ENCODE results near the gene DDAH1.
"Not testable (repeated sequence)": the region's sequence is repeated elsewhere in the genome, so short reads cannot be mapped to it uniquely, and the experiment has no call there.

The DDAH1 gene

DNA sequence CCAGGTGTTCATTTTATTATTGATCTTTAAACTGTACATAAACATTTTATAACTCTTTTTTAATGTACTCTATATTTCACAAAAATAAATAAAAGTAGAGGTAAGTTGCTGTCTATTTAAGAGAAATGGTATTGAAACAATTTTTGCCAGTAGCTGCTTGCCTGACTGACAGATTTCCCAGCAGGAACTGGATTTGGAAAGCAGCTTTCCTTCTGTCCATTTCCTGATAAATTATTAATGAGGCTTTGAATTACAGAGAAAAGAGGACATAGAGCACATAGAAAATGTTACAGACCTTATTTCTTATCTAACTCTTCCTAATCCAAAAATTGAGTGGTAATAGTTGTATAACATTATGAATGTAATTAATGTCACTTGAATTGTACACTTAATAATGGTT lies 108.8 kb downstream of the DDAH1 start:
- no peak for DNase-seq

DNA sequence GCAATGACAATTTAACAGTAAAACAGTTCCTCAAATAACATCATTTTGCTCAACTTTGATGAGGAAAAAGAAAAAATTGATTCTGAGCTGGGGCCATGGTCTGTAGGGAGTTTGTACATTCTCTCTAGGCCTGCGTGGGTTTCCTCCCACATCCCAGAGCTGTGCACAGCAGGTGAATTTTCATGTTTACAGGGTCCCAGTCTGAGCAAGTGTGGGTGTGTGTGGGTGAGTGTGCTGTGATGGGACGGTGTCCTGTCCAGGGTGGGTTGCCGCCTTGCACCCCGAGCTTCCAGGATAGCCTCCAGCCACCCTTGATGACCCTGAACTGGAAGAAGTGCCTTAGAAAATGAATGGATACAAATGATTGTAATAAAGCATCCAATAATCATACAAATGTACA lies 112.9 kb downstream of the DDAH1 start:
- no peak for DNase-seq

DNA sequence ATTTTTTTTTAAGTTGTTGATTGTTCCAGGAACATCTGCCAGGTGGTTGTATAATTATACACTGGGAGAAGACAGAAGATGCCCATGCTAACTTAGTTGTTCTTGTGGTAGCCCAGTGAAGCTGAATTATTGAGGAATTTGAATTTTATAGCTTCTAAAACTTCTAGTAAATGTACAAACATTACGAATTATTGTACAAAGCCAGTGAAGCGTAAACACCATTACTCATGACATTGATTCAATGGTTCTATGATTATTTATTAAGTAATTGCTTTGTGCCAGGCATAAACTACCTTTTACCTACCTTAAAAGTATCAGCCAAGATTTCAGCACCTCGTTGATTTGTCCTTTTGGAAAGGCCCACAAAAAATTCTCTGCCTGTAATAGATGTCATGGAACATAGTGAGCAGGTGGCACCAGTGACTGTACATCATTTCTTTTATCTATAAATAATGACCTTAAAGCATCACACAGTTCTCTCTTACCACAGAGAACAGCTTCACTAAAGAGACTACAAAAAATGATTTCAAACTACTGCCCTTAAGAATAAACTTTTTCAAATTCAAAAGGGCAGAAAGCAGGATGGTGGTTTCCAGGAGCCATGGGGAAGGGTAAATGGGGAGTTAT lies 113.6 kb downstream of the DDAH1 start:
- no peak for DNase-seq

DNA sequence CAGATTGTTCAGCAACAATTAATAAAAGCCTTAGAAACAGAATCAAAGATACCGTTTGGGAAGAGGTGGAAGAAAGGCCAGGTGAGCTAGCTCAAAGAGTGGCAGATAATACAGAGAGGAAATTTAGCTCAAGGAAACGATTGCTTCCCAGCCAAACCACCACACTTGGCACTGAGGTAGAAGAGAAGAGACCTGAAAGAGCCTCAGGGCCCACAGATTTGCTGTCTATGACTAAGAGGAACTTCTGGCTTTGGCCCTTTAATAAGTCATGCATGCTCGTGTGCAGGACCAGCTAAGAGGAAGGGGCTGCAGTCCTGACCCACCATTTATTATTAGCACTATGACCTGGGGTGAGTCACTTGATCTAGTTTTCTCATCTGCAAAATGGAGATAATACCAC lies 115.7 kb downstream of the DDAH1 start:
- no peak for DNase-seq

DNA sequence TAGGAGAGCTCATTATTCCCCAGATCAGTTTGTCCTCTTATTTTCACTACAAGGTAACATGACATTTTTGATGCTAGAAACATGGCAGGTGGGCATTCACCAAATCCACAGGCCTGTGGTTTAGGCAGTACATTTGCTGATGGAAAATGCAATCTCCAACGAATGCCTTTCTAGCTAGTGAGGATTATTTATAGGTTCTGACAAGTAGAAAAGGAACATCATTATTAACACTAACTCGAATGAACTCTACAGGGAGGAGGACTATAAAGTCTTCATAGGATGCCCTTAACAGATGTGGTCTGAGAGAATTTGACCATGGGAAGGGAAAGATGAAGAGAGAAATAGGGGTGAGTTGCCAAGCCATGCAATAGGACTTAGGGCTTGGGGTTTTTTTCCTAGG lies 117.1 kb downstream of the DDAH1 start:
- no peak for DNase-seq

DNA sequence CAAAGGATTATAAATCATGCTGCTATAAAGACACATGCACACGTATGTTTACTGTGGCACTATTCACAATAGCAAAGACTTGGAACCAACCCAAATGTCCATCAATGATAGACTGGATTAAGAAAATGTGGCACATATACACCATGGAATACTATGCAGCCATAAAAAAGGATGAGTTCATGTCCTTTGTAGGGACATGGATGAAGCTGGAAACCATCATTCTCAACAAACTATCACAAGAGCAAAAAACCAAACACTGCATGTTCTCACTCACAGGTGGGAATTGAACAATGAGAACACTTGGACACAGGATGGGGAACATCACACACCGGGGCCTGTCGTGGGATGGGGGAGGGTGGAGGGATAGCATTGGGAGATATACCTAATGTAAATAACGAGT lies 117.7 kb downstream of the DDAH1 start:
- DNase-seq = not testable (repeated sequence)

DNA sequence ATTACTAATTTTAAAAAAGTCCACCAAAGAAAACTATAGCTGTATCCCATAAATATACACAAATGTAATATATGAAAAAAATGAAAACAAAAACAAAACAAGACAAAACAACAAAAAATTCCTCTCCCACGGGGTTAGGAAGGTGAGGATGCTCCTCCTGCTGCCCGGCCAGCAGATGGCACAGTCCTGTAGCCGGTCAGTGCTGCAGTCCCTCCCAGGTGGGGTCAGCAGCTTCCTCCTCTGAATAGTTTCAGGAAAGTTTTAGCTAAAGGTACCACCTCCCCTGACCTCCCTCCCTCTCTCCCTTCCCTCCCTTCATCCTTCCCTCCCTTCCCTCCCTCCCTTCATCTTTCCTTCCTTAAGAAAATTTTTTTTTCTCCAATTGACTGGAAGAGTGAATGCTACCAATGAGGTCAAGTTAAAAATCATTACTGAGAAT lies 120.7 kb downstream of the DDAH1 start:
- no peak for DNase-seq

DNA sequence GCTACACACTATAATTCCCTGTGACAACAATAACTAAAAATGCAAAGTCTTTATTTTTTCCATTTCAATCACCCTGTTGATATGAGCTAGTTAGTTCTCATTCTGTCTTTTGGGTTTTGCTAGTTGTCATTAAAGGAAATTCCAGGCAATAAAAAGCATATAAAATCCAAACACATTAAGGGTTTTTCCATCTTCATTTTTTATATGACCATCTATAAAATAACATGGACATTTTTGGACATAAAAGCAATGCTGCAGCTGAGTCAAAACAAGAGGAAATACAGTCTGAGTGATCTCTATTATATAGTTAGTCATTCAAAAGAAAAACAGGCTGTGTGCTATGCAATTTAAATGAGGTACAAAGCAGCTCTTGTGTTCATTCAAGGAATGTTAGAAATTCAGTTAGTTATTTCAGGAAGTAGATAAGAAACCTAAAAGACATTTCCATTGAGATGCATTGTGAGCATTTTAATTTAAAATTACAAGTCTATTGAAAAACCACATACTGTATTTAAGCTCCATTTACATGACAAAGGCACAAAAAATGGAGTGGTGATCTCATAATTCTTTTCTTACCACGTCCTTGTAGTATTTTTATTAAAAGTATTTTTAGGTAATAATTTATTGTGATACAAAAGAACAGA lies 121.2 kb downstream of the DDAH1 start:
- no peak for DNase-seq

DNA sequence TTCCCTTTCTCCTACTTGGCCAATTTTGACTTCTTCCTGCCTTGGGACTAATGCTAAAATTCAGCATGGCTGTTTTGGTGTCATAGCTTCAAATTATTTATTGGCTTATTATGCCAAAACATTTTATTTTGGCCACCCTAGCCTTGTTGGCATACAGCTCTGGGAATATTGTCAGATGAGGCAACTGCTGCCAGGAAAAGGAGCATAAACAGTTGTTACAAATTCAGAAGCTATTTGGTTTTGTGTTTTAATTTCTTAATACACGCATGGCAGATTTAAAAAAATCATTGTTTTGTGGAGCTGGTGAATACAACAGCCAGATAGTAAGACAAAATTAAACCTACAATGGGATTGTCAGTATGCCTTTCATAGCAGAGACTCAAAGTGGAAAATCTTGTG lies 121.7 kb downstream of the DDAH1 start:
- no peak for DNase-seq

DNA sequence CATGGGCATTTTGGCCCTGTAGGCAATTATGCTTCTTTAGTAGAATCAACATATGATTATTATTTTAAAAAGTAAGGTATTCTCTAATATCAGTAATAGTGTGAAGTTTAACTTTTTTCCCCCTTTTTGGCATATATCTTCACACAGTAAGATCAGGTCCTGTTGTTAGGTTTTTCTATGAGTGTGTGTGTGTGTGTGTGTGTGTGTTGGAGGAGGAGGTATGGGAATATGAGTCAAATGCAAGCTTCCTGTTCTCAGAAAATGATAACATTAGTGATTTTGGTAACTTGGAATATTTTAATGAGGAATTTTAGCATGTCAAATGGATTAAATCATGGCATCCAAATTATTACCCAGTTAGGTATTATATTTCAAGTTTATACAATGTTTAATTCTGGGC lies 122.8 kb downstream of the DDAH1 start:
- DNase-seq = no peak

DNA sequence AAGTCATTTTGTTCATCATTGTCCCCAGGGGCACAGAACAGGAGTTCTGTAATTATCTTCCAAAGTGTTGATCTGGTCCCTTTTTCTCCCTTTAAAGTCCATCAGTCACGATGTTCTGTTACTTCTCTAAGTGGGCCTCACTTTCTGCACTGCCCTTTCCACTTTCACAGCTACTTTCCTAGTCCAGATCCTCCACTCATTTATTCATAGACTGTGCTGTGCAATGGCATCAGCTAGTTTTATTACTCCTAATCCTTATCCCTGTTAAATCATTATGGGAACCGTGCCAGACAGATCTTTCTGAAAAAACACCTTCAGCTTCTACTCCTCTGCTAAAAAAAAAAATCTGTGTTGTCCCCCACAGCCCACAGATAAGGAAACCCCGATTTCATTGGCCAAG lies 124.5 kb downstream of the DDAH1 start:
- no peak for DNase-seq

DNA sequence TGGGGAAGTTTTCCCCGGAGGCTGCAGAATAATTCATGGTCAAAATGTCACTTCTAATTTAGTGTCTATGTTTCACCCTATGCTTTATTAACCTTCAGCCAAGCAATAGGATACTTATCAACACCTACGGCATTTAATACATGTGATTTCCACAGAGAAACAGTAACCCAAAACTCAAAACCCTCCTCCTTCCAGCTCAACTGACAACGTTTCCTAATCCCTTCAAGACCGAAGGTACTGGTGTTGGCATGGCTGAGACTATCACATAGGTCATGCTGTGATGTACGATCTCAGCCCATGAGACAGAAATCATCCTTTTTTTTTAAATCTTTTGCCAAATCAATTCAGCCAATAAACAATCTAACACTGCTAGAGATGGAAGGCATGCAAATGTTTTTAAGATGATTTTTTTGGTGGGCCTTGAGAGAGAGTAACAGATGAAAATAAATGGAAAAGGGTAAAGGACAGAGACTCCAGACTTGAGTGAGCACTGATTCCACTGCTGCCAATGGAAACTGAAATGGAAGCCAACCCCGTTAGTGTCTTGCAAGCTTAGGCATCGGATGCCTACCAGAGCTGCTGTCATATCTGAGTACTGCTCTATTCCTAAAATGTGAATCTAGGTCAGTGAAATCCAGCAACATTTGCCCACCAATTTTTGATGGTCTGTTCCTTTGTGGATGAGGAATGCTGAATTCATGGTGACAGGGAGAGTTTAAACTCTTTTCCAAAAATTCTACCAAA lies 125.1 kb downstream of the DDAH1 start:
- DNase-seq = no peak

DNA sequence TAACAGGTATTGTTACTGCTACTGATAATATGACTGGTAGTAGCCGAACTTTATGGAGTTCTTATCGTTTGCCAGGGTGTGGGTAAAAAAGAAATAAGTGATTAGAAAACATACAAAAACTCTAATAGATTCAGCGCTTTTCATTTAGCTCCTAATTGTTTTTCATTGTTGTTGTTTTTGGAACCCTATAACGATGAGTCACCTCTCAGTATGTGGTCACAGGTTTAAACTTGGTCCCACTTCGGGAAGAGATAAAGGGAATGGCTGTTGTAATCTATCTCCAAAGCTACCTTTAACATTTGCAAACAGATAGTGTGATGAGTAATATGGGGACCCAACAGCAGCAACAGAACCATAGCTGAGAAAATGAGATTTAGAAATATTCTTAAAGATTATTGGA lies 125.9 kb downstream of the DDAH1 start:
- no peak for DNase-seq

DNA sequence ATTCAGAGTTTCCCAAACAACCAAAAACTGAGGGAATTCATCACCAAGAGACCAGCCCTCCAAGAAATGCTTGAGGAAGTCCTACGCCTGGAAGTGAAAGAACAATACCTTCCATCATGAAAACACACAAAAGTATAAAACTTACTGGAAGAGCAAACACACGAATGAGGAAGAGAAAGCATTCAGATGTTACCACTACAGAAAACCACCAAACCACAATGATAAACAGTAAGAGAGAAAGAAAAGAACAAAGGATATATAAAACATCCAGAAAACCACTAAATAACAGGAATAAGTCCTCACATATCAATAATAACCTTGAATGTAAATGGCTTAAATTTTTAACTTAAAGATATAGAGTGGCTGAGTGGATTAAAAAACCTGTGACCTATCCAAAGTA lies 130.0 kb downstream of the DDAH1 start:
- no peak for DNase-seq

DNA sequence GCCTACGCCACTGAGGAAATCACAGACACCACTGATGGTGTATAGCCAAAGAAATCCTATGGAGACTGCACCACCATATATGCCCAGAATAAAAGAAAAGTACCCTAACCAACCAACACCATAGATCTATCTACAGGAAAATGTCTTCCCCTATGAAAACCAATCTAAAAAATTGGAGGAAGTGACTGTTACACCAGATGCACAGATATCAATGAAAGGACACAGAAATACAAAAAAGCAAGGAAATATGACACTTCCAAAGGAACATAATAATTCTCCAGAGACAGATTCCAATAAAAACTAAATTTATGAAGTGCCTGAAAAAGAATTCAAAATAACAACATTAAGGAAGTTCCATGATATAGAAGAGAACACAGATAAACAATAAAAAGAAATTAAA lies 131.8 kb downstream of the DDAH1 start:
- no peak for DNase-seq

DNA sequence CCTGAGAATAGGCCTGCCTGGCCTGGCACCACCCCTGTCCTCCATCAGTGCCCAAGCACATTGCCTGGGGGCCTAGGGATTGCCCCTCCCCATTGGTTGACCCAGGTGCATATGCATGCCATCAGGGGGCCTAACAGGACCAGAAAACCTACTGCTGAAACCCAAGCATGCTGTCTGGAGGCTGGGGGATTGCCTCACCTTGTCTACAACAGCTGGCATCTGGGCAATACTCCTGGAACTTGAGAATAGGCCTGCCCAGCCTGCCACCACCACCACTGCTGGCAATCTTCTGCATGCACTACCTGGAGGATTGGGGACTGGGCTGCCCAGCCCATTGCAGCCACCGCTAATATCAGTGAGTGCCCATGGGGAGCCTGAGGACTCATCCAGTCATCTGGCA lies 132.4 kb downstream of the DDAH1 start:
- DNase-seq = no peak

DNA sequence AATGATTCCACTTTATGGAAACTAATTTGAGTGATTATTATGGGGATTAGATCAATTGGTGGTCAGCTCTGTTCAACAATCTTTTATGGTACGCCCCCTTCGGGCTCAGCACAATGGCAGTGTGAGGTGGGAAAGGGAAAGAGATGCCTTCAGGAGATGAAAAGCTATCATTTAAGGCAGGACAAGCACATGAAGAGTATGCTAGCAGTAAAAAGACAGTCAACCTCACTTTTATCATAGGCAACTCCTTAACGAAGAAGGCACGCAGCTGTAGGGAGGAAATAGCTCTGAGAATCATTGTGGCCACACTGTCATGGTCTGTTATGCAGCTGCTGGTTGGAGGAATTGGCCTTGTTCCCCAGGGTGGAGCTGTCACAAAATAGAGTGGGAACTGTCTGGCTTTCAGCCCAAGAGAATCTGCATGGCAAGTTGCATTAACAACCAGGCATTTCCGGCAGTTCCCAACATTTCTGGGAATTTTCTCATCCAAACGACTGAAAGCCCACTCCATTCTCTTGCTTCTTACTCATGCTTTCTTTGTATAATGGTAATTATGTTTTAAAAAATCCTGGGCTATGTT lies 134.2 kb downstream of the DDAH1 start:
- DNase-seq = no peak

DNA sequence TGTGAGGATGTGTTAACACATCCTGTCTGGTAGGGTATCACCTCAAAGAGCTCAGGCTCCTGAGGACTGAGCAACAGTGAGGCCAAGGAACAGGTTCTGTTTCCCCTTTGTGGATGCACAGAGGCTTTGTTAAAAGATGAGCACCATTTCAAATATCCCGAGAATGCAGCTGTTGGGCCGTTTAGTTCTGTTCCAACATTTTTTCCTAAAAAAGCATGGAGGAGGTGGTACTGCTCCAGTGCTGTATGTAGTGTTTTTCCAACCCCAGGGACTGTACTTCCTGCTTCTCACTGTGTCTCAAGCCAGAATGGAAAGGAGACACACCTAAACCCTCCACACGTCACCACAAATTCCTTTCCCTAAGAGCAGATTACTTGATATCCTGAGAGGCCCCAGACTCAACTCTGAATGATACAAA lies 134.7 kb downstream of the DDAH1 start:
- no peak for DNase-seq

DNA sequence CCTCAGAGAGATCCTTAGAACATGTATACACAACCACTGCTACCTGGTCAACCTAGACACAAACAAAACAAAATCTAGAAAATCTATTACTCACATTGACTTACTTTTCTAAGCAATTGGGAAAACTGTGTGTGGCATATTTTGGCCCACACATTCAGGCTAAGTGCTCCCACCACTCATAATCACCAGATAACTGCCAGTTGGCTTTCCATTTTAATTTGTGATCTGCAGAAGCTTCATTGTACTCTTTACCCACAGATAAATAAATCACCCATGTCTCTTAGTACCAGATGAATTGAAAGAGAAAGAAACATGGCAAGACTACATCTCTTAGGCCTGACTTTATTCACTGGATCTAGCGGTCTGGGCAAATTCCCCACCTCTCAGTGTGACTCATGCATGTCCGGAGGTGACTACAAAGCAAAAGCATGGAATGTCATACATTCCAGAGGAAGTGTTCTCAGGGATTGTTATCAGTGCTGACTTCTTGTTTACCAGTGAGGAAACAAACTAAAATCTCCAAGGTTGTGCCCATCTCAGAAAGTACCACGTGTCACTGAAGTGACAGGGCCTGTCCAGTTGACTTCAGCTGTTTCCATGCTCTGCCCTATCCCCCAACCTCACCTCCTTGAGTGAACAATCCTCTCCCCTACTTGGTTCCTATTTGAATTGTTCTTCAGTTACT lies 136.1 kb downstream of the DDAH1 start:
- no peak for DNase-seq

DNA sequence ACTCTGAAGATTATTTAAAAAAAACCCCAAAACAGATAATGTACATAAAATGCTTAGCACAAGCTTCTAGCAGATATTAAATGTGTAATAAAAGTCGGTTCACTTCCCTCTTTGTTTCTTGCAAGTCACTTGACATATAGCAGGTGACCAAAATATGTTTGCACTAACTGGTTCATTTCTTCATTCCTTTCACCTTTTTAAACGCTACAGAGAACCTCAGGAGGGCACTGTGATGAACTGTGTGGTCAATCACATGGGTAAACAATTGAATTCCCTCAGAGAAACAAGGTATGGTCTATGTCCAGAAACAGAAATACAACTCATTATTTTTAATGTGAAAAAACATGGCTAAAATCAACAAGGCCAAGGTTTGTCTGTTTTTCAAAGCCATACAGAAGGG lies 137.2 kb downstream of the DDAH1 start:
- no peak for DNase-seq

DNA sequence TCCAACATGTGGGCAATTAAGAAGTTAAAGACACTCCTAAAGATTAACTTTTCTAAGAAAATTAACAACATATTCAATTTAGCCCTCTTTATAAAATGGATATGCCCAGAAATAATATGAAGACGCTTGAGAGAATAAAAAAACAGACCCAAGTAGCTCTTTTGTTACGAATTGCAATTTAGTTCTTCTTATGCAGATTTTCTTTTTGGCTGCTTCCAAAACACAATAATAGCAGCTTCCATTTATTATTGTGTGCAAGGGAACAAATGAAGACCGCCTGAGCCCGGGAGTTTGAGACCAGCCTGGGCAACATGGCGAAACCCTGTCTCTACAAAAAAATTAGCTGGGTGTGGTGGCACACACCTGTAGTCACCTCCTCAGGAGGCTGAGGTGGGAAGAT lies 138.1 kb downstream of the DDAH1 start:
- DNase-seq = no peak

DNA sequence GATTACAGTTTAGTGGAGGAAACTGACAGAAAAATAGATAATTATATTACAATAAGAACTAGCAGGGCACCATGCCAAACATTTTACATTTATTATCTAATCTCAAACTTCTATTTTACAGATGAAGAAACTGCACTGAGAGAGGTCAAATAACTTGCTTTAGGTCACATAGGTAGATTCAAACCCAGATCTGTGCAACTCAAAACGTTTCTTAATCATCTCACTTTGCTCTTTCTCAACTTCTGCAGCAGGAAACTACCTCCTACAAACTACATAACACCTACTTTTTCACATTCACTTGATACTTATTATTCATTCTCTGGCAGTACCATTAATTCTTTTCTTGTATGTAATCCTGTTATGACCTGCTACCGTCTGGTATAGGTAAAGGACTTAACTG lies 138.6 kb downstream of the DDAH1 start:
- DNase-seq = no peak

DNA sequence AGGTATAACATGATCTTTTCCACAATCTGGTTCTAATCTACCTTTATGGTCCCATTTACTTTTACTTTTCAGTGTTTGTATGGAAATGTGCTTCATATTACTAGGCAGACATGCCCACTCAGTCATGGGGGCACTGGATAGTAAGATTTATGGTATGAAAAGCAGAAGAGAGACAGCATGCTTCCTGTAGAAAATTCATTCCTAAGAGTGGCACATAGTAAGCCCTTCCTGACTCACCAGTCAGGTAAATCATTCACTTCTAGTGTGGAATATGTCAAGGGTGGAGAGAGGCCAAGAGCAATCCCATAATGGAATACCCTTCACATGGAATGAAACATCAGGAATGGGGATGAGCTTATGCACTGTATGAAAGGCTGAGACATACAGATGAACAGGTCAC lies 139.0 kb downstream of the DDAH1 start:
- DNase-seq = no peak

DNA sequence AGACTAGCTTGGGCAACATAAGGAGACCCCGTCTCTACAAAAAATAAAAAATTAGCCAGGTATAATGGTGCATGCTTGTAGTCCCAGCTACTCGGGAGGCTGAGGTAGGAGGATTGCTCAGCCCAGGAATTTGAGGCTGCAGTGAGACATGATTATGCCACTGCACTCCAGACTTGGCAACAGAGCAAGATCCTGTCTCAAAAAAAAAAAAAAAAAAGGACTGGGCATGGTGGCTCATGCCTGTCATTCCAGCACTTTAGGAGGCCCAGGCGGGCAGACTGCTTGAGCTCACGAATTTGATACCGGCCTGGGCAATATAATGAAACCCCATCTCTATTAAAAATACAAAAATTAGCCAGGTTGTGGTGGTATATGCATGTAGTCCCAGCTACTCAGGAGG lies 141.2 kb downstream of the DDAH1 start:
- no peak for DNase-seq

All from activated CD4-positive, alpha-beta T cell treated with anti-CD3 and anti-CD28 coated beads, Interleukin-2, amount 50 U/mL, for 48 hours (primary cell).